HEK293T (cell line): ENCODE results near the gene AAK1.

ENCODE experiments used
- CTCF ChIA-PET: fragments of 350-600 bp; formaldehyde crosslinking; extraction: SDS; loops from one replicate; lab custom pipeline; 2021; ENCODE audit warnings: antibody characterized with exemption, inconsistent platforms; lab: Yijun Ruan, JAX
- POLR2A ChIA-PET: fragments of 350-600 bp; formaldehyde crosslinking; extraction: SDS; loops from one replicate; lab custom pipeline; 2020; ENCODE audit warnings: antibody characterized with exemption, inconsistent platforms; lab: Yijun Ruan, JAX
- DNase-seq: peaks from one replicate; pipeline ENCODE4 v3.0.0; 2012; ENCODE audit warnings: mixed read lengths; ENCODE audit errors: extremely low spot score
- ARNT ChIP-seq: fragments of 450-650 bp; IDR thresholded peaks from 2 replicates; pipeline ENCODE4 v1.6.1; 2017; ENCODE audit warnings: mild to moderate bottlenecking
- BHLHE40 ChIP-seq: fragments of 450-650 bp; IDR thresholded peaks from 2 replicates; pipeline ENCODE4 v1.6.1; 2016; ENCODE audit warnings: mild to moderate bottlenecking, moderate library complexity, borderline replicate concordance
- CTBP1 ChIP-seq: fragments of 450-650 bp; IDR thresholded peaks from 2 replicates; pipeline ENCODE4 v1.6.1; 2016; ENCODE audit warnings: borderline replicate concordance
- ELF4 ChIP-seq: fragments of 450-650 bp; IDR thresholded peaks from 2 replicates; pipeline ENCODE4 v1.6.1; 2017; ENCODE audit warnings: antibody characterized with exemption
- FOXA1 ChIP-seq: fragments of 450-650 bp; IDR thresholded peaks from 2 replicates; pipeline ENCODE4 v1.6.1; 2016; ENCODE audit warnings: mild to moderate bottlenecking
- FOXK2 ChIP-seq: fragments of 450-650 bp; IDR thresholded peaks from 2 replicates; pipeline ENCODE4 v1.6.1; 2016; ENCODE audit warnings: mild to moderate bottlenecking
- FOXM1 ChIP-seq: fragments of 450-650 bp; IDR thresholded peaks from 2 replicates; pipeline ENCODE4 v1.6.1; 2017; ENCODE audit warnings: mild to moderate bottlenecking, borderline replicate concordance
- HDGF ChIP-seq: fragments of 450-650 bp; IDR thresholded peaks from 2 replicates; pipeline ENCODE4 v1.6.1; 2017; ENCODE audit warnings: antibody characterized with exemption, borderline replicate concordance
- L3MBTL2 ChIP-seq: fragments of 450-650 bp; conservative IDR thresholded peaks from 2 replicates; pipeline ENCODE4 v1.6.1; 2016; ENCODE audit warnings: mild to moderate bottlenecking
- LEF1 ChIP-seq: fragments of 450-650 bp; IDR thresholded peaks from 2 replicates; pipeline ENCODE4 v1.6.1; 2017; ENCODE audit warnings: mild to moderate bottlenecking, borderline replicate concordance
- NFRKB ChIP-seq: fragments of 450-650 bp; IDR thresholded peaks from 2 replicates; pipeline ENCODE4 v1.6.1; 2016; ENCODE audit warnings: mild to moderate bottlenecking, moderate library complexity
- PKNOX1 ChIP-seq: fragments of 450-650 bp; IDR thresholded peaks from 2 replicates; pipeline ENCODE4 v1.6.1; 2016
- SP1 ChIP-seq: fragments of 450-650 bp; IDR thresholded peaks from 2 replicates; pipeline ENCODE4 v1.6.1; 2017
- SUZ12 ChIP-seq: fragments of 450-650 bp; IDR thresholded peaks from 2 replicates; pipeline ENCODE4 v1.6.1; 2016; ENCODE audit warnings: mild to moderate bottlenecking
- TARDBP ChIP-seq: fragments of 450-650 bp; IDR thresholded peaks from 2 replicates; pipeline ENCODE4 v1.6.1; 2016
- ZNF384 ChIP-seq: fragments of 450-650 bp; IDR thresholded peaks from 2 replicates; pipeline ENCODE4 v1.6.1; 2016

Gene AAK1

GRCh38 chr2:69514406-69514805 lies 129.1 kb downstream of the AAK1 start:
- TF ChIP-seq FOXA1 (no peak), FOXM1 (no peak), ARNT (no peak), ZNF384 (no peak), L3MBTL2 (no peak), NFRKB (no peak), FOXK2 (no peak), PKNOX1 (no peak), SP1 (no peak), SUZ12 (no peak), HDGF (no peak), TARDBP (no peak)
- no peak for DNase-seq
- ChIA-PET POLR2A (no interaction called here), CTCF (no interaction called here)

GRCh38 chr2:69512446-69512845 lies 131.1 kb downstream of the AAK1 start:
- TF ChIP-seq FOXA1 (no peak), PKNOX1 (no peak), TARDBP (no peak), SP1 (no peak), L3MBTL2 (no peak), ELF4 (no peak), FOXK2 (no peak)
- DNase-seq: no peak
- CTCF ChIA-PET: no interaction called here
- POLR2A ChIA-PET: no interaction called here

GRCh38 chr2:69510204-69510603 lies 133.3 kb downstream of the AAK1 start:
- ChIA-PET POLR2A (interaction anchor here (0.7 kb wide), 1 partner anchor 73 kb away, joined by 3 read pairs; the partner anchor contains the start of gene NFU1), CTCF (no interaction called here)
- DNase-seq: no peak
- TF ChIP-seq TARDBP (no peak), LEF1 (no peak), NFRKB (no peak), ARNT (no peak), PKNOX1 (no peak), FOXK2 (no peak), L3MBTL2 (no peak), HDGF (no peak), SP1 (no peak), BHLHE40 (no peak), SUZ12 (no peak), FOXM1 (no peak), CTBP1 (no peak), FOXA1 (no peak), ZNF384 (no peak)

GRCh38 chr2:69509750-69510140 lies 133.8 kb downstream of the AAK1 start:
- POLR2A ChIA-PET: interaction anchor here (0.7 kb wide), 1 partner anchor 72 kb away, joined by 3 read pairs; the partner anchor contains the start of gene NFU1
- no peak for DNase-seq
- no peak for TF ChIP-seq HDGF
- TF ChIP-seq CTBP1: no peak
- TF ChIP-seq BHLHE40: no peak
- TF ChIP-seq FOXA1: no peak
- no peak for TF ChIP-seq NFRKB
- TF ChIP-seq SP1: no peak
- TF ChIP-seq SUZ12: no peak
- TF ChIP-seq FOXM1: no peak
- TF ChIP-seq LEF1: no peak
- TF ChIP-seq ELF4: no peak
- no peak for TF ChIP-seq FOXK2
- no peak for TF ChIP-seq PKNOX1
- TF ChIP-seq TARDBP: no peak
- CTCF ChIA-PET: no interaction called here

GRCh38 chr2:69509011-69509749 lies 134.4 kb downstream of the AAK1 start:
- no peak for DNase-seq
- ChIA-PET CTCF (no interaction called here), POLR2A (interaction anchor here (0.7 kb wide), 1 partner anchor 72 kb away, joined by 3 read pairs; the partner anchor contains the start of gene NFU1)
- TF ChIP-seq BHLHE40 (no peak), LEF1 (no peak), ZNF384 (no peak), NFRKB (no peak), FOXK2 (no peak), TARDBP (no peak), SP1 (no peak), FOXM1 (no peak)

- DNase-seq: no peak
- ChIA-PET POLR2A (no interaction called here), CTCF (no interaction called here)
- no peak for TF ChIP-seq PKNOX1
- no peak for TF ChIP-seq CTBP1
- no peak for TF ChIP-seq ZNF384
- no peak for TF ChIP-seq NFRKB
- TF ChIP-seq ELF4: no peak
- no peak for TF ChIP-seq TARDBP
- TF ChIP-seq FOXK2: no peak
These were observed 137.8 kb downstream of the AAK1 start for GRCh38 chr2:69505710-69506109.
